ENCODE measurements around the gene SCRN3. TPM values are rescaled to one million over a fixed set of nuclear protein-coding genes. Genes with fewer than 3 reads are reported as not detected.

Gene SCRN3
- total and polyA plus RNA-seq, 2 of the 4 experiments (the other 2 are of a cell fraction), result 9.9 to 11.4 TPM

DNA sequence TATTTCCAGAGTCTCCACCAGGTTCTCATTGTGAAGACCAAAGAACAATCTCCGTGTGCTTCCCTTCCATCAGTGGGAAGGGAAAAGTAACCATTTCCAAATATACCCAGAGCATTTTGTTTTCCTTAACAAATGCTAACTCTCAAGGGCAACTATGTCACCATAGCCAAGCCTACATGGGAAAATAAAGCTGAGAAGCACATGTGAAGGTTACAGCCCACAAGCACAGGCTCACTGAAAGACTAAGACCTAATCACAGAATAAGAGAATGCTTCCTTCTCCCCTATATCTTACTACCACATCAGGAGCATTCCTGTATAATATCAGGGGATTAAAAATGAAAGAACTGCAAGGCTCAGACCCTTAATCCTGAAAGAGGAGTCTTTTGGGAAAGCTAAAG is 32.6 kb upstream of the SCRN3 start:
- no CpG with 5 or more reads among the region's 1 CpG for WGBS, 2 experiments (ENCODE audit: extremely low coverage in 2 of 2, insufficient read length in 1 of 2)
- intact Hi-C loops (cut with micrococcal nuclease), result no loop called here

More for the DNA sequence above, 32.6 kb upstream of the SCRN3 start:
- Histone ChIP-seq H4K8ac (ENCODE audit: low read depth in 2 of 2, low read length in 2 of 2) (no peak overlapping the region), H3K27ac (ENCODE audit: insufficient read depth, low read length) (no peak overlapping the region), H2AK9ac (replicated peaks; ENCODE audit: low read depth, low read length, poor library complexity) (no peak overlapping the region), H3K4ac (ENCODE audit: low read depth, low read length) (no peak overlapping the region), H4K20me1 (ENCODE audit: insufficient read depth, low read length) (no peaks in the 10 kb centered on the region), H3K56ac (ENCODE audit: extremely low read depth, insufficient read depth, low read length) (no peak overlapping the region), H2BK15ac (ENCODE audit: low read depth, low read length) (no peak overlapping the region), H4K91ac (ENCODE audit: insufficient read depth, low read depth, low read length) (no peak overlapping the region), H3K23ac (ENCODE audit: low read depth, low read length) (no peak overlapping the region), H3K27me3 (ENCODE audit: control insufficient read depth, insufficient read depth, low read length) (no peaks in the 10 kb centered on the region), H4K5ac (ENCODE audit: low read depth, low read length) (no peak overlapping the region), H3K18ac (ENCODE audit: low read depth, low read length) (no peak overlapping the region), H3K4me2 (ENCODE audit: low read depth, low read length) (no peak overlapping the region), H3K9me1 (ENCODE audit: insufficient read depth, low read length) (no peaks in the 10 kb centered on the region), H3K36me3 (ENCODE audit: control insufficient read depth, insufficient read depth, low read length) (peaks cover 16% of the 10 kb centered on the region), H3K14ac (replicated peaks; ENCODE audit: low read depth, low read length) (no peak overlapping the region), H3K9me3 (ENCODE audit: control insufficient read depth, insufficient read depth, low read length) (no peaks in the 10 kb centered on the region; the same call in 1 of the 2 replicates), H2AK5ac (ENCODE audit: low read depth, low read length) (no peak overlapping the region), H3K4me3 (ENCODE audit: insufficient read depth, low read depth, low read length) (no peak overlapping the region), H3K9ac (ENCODE audit: low read depth, low read length) (no peak overlapping the region), H3K79me1 (ENCODE audit: low read depth in 1 of 2, low read length in 2 of 2) (peaks cover 0 to 6% of the 10 kb centered on the region in 2 experiments; a peak in 2 of 4 replicates), H3K4me1 (ENCODE audit: control insufficient read depth, insufficient read depth, low read length) (no peaks in the 10 kb centered on the region), H2BK20ac (ENCODE audit: low read depth, low read length) (no peak overlapping the region), H2BK5ac (ENCODE audit: low read depth, low read length, poor library complexity, severe bottlenecking) (no peak overlapping the region), H2AFZ (replicated peaks; ENCODE audit: low read length, poor library complexity) (no peak overlapping the region), H2BK120ac (ENCODE audit: low read depth, low read length) (no peak overlapping the region)
- in situ Hi-C loops (cut with MboI; ENCODE audit: low sequenced_read_pairs), result no loop called here
- dilution Hi-C loops (cut with HindIII; ENCODE audit: low sequenced_read_pairs, unreplicated experiment), result no loop called here
- ChIA-PET CTCF (interaction anchor here (0.7 to 3.2 kb wide), 2 partner anchors 8 to 13 kb away, joined by 3 to 12 read pairs; no protein-coding TSS in a partner anchor), POLR2A (ENCODE audit: unreplicated experiment) (no interaction called here)
- no peak for TF ChIP-seq RCOR1 (IDR thresholded peaks at IDR 0.05; ENCODE audit: insufficient replicate concordance, low read length)
- TF ChIP-seq RAD21 (IDR thresholded peaks at IDR 0.05; ENCODE audit: low read length), result no peak
- TF ChIP-seq, protein P1, sequence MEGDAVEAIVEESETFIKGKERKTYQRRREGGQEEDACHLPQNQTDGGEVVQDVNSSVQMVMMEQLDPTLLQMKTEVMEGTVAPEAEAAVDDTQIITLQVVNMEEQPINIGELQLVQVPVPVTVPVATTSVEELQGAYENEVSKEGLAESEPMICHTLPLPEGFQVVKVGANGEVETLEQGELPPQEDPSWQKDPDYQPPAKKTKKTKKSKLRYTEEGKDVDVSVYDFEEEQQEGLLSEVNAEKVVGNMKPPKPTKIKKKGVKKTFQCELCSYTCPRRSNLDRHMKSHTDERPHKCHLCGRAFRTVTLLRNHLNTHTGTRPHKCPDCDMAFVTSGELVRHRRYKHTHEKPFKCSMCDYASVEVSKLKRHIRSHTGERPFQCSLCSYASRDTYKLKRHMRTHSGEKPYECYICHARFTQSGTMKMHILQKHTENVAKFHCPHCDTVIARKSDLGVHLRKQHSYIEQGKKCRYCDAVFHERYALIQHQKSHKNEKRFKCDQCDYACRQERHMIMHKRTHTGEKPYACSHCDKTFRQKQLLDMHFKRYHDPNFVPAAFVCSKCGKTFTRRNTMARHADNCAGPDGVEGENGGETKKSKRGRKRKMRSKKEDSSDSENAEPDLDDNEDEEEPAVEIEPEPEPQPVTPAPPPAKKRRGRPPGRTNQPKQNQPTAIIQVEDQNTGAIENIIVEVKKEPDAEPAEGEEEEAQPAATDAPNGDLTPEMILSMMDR (conservative IDR thresholded peaks at IDR 0.05; ENCODE audit: low read depth, low read length), result no peak
- TF ChIP-seq POLR2A (IDR thresholded peaks at IDR 0.05; ENCODE audit: low read depth, low read length), result no peak
- no peak for TF ChIP-seq RFX5 (IDR thresholded peaks at IDR 0.05; ENCODE audit: low read depth, low read length)
- TF ChIP-seq MAZ (IDR thresholded peaks at IDR 0.05; ENCODE audit: borderline replicate concordance, low read depth, low read length), result no peak
- TF ChIP-seq MAFK (IDR thresholded peaks at IDR 0.05; ENCODE audit: low read depth, low read length), result no peak
- no peak for TF ChIP-seq SMC3 (IDR thresholded peaks at IDR 0.05; ENCODE audit: low read depth, low read length)
- TF ChIP-seq, protein P2, sequence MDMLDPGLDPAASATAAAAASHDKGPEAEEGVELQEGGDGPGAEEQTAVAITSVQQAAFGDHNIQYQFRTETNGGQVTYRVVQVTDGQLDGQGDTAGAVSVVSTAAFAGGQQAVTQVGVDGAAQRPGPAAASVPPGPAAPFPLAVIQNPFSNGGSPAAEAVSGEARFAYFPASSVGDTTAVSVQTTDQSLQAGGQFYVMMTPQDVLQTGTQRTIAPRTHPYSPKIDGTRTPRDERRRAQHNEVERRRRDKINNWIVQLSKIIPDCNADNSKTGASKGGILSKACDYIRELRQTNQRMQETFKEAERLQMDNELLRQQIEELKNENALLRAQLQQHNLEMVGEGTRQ (IDR thresholded peaks at IDR 0.05; ENCODE audit: low read depth, low read length), result no peak
- TF ChIP-seq, protein P3, sequence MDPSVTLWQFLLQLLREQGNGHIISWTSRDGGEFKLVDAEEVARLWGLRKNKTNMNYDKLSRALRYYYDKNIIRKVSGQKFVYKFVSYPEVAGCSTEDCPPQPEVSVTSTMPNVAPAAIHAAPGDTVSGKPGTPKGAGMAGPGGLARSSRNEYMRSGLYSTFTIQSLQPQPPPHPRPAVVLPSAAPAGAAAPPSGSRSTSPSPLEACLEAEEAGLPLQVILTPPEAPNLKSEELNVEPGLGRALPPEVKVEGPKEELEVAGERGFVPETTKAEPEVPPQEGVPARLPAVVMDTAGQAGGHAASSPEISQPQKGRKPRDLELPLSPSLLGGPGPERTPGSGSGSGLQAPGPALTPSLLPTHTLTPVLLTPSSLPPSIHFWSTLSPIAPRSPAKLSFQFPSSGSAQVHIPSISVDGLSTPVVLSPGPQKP (IDR thresholded peaks at IDR 0.05; ENCODE audit: borderline replicate concordance, low read depth, low read length), result no peak
- no peak for TF ChIP-seq FOS (IDR thresholded peaks at IDR 0.05; ENCODE audit: low read depth, low read length)
- DNase-seq (no peak), ATAC-seq (ENCODE audit: low read depth) (no peak)
- no TSS peak for BruUV-seq (replicated peaks)

Data from IMR-90 (cell line).